NCI-H146 treated with DMSO at 0.1 percent for 48 hours (cell line): ENCODE data around the gene POU4F1.
"Not testable (repeated sequence)": the region's sequence is repeated elsewhere in the genome, so short reads cannot be mapped to it uniquely, and the experiment has no call there.

Experiments
- DNase-seq: peaks from one replicate; lab custom pipeline; 2025; ENCODE audit not compliant: unreplicated experiment; lab: John Stamatoyannopoulos, UW

POU4F1 gene, protein sequence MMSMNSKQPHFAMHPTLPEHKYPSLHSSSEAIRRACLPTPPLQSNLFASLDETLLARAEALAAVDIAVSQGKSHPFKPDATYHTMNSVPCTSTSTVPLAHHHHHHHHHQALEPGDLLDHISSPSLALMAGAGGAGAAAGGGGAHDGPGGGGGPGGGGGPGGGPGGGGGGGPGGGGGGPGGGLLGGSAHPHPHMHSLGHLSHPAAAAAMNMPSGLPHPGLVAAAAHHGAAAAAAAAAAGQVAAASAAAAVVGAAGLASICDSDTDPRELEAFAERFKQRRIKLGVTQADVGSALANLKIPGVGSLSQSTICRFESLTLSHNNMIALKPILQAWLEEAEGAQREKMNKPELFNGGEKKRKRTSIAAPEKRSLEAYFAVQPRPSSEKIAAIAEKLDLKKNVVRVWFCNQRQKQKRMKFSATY

DNA sequence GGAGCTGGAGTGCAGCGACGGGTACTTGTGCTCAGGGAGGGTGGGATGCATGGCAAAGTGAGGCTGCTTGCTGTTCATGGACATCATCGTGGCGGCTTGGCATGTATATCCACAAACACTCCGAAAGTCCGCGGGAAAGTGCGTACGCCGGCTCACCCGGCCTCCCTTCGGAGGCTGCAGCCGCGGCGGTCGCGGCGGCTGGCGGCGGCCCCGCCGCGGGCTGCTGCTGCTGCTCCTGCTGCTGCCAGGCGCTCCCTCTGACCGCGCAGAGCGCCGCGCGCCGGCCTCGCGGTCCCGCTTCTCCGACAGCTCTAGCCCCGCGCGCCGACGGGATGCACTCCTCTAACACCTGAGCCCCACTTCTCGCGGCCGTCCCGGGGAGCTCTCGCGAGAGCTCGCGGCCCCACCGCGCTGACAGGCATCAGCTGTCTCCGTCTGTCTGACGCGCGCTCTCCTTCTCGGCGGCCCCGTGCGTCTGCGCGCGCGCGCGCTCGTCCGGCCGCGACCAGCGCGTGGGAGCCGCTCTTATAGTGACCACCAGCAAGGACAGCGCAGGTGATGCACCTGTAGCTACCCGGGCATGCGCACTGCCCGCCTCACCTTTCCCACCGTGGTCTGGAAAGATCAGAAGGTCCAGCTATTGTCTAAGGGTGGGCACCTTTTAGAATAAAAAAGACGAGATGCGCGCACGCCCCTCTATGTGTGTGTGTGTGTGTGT is at the start of gene POU4F1:
Gene POU4F1, minus strand, starts transcription at position 313 of the 718 bp plus-strand sequence. Its CDS starts 226 bp downstream, at position 87.
- DNase-seq, result no peak

DNA sequence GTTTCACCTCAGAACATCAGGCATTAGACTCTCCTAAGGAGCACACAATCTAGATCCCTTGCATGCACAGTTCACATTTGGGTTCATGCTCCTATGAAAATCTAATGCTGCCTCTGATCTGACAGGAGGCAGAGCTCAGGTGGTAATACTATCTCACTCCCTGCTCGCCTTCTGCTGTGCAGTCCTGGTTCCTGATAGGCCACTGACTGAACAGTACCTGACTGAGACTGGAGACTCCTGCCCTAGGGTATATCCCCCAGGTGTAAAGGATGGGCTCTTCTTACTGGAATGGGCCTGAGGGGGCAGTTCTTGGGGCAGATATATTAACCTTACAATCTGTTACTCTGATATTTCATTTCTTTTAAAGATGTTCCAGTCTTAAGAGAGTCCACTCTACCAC is 49.3 kb upstream of the POU4F1 start:
- no peak for DNase-seq

DNA sequence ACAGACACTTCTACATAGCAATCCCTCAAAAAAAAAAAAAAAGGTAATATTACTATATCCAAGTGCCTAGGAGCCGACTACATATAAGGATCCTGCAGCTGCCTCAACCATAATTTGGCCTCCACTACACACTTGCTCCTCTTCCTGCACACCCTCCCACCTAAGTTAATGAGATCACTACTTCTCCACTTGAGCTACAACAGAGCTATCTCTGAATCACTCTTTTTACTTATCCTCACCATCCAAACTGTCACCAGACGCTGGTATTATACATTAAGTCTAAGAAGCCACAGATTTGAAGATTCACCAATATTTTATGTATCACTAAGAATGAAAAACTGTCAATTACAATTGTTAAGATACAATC is 47.3 kb upstream of the POU4F1 start:
- DNase-seq, result no peak

DNA sequence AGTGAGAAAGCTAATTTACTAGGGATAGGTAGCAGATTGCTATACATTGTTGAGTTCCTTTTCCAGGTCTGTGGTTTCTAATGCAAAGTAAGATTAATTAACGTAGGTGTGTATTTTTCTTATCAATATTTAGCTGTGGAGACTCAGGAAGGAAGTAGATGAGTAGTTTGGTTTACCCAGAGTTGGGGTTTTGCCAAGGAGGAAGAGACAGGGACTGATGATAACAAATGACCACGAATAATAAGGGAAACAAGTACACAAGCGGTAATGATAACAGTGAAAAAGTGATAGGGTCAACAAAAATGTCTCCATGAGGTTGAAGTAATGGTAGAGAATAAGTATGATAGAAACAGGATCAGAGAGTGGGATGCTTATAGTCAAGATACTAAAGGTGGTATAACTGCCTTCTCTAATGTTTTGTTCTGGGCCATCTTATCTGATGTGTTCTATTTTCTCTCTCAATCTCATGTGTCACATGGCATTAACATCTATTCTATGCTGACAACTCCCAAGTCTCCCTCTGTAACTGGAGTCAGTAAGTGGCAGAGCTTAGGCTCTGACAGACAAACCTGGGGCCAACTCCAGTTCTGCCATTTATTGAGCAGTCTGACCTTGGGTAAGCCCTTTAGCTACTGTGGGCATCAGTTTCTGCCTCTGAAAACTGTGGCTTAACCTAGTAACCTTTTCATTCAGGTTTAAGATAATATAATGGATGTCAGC is 46.8 kb upstream of the POU4F1 start:
- no peak for DNase-seq

DNA sequence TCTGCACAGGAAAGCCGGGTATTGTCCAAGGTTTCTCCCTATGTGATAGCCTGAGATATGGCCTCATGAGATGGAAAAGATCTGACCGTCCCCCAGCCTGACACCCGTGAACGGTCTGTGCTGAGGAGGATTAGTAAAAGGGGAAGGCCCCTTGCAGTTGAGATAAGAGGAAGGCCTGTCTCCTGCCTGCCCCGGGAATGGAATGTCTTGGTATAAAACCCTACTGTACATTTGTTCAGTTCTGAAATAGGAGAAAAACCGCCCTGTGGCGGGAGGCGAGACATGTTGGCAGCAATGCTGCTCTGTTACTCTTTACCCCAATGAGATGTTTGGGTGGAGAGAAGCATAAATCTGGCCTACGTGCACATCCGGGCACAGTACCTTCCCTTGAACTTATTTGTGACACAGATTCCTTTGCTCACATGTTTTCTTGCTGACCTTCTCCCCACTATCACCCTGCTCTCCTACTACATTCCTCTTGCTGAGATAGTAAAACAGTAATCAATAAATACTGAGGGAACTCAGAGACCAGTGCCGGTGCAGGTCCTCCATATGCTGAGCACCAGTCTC is 43.8 kb upstream of the POU4F1 start:
- not testable (repeated sequence) for DNase-seq

DNA sequence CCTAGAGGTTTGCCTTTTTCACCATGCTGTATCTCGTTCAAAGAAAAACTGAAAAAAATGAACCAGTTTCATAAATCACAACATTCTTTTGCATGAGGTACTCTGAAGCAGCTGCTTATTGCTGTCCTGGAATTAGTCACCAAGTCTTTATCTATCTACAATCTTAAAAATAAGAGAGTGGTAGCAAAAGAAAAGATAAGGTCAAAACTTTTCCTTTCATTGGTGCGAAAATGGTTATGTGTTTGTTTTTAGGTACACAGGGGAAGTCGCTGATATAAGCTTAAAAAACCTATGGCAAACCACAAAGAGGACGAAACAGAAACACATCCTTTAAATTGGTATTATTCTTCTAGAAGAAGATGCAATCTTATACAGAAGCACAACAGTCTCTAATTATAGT is 34.9 kb upstream of the POU4F1 start:
- DNase-seq, result no peak

DNA sequence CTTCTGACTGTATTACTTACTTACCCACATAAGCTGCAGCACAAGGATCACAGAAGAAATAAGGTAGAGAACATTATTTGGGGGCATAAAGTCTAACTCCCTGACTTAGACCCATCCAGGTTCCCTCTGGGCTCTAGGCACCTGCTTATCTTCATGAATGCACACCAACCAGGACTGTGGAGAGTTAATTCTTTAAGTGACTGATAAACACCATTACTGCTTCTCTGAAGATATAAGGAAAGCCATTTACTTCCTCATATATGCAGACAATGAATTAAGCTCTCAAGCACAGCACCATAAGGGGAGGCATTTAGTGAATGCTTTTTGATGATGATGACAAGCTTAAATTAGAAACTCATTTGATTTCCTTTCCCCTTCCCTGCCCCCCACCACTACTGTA is 33.1 kb upstream of the POU4F1 start:
- no peak for DNase-seq

DNA sequence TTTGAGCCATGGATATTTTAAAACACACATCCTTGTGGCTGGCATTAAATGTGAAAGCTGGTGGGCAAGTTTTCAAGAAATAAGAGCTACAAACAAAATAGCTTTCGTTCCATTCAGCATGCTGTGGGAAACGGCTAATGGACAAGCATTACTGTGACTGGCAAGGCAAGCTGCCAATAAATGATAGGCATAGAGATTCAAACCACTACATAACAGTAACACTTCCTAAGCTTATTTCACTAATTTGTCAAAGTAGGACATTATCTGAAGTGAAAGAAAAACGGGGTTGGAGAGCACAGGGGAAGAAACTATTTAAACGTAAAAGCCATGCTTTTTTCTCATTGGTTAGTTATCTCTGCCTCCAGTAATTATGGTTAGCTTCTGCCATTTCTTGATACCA is 29.6 kb upstream of the POU4F1 start:
- no peak for DNase-seq

DNA sequence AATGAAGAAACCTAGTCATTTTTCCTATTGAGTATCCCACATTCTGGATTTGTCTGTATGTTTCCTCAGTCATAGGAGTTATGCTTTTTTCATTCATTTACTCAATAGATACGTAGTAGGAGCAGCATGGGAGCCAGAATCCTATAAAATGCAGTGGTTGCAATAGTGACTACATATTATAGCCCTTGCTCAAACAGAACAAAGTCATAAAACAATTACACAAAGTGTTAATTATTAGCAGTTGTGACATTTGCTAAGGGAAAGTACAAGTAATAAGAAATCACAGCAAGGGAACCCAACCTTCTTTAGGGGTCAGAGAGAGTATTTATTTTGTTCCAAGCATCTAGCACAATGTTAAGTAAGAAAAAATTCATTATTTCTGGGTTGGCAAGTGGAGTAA is 27.7 kb upstream of the POU4F1 start:
- DNase-seq, result no peak

DNA sequence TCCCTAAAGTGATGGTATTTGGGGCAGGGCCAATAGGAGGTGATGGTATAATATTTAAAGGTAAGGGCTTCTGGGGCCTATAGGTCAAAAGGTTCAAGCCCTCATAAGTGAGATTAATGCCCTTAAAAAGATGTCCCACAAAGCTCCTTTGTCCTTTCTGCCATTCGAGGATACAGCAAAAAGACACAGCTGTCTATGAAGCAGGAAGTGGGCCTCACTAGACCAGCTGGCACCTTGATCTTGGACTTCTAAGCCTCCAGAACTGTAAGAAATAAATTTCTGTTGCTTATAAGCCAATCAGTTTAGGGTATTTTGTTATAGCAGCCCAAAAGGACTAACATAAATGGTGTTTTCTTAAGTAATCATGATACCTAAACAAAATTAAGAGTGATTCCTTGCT is 27.2 kb upstream of the POU4F1 start:
- DNase-seq, result no peak

DNA sequence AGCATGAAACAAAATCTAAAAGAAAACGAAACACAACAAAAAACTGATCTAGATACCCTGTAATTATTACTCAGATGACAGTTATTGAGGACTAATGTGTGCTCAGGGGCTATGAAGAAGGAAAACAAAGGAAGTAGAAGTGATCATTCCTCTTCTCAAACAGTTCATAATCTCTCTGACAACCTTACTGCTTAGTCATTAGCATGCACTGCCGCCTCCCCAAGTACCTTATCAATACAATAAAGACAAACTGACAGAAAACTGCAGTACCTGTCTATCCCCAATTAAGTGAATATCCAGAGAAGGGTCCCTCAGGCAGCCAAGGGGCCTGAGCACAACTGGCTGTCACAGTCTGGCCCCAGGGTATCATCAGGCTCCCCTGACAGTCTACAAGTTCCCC is 22.0 kb upstream of the POU4F1 start:
- DNase-seq, result peak; percentile 16

DNA sequence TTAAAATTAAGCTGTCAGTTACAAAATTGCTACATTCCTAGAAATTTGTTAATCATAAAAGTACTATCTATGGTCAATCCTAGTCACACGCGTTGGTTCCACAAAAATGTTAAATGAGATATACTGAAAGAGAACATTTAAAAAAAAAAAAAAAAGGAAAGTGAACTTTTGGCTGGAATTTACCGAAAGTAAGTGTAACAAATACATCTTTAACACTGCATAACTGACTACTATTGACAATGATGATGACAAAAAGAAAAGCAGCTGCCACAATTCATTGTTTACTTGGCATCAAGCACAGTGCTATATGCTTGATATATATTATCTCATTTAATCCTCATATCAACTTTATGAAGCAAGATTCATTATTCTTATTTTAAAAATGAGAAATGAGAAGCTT is 19.8 kb upstream of the POU4F1 start:
- no peak for DNase-seq

DNA sequence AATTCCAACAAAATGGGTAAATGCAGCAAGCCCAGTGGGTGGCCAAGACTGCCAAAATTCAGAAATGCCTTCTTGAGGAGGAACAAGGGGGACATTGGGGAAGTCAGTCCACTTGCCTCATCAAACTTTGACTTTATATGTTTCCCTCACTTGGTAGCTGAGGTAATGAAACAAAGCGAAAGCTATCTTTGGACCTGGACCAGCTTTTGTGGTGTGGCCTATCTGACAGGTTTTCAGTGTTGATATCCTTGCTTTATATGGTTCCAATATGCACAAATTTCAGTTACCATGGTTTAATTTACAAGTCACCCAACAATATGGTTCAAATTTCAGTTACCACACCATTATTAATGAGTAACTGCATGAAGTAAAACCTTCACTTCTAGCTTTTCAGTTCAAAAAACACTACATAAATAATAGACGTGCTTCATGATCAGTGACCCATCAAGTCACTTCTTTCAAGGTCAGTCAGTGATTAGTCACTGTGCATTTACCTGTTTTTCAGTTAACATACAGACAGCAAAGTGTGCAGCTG is 17.7 kb upstream of the POU4F1 start:
- no peak for DNase-seq

DNA sequence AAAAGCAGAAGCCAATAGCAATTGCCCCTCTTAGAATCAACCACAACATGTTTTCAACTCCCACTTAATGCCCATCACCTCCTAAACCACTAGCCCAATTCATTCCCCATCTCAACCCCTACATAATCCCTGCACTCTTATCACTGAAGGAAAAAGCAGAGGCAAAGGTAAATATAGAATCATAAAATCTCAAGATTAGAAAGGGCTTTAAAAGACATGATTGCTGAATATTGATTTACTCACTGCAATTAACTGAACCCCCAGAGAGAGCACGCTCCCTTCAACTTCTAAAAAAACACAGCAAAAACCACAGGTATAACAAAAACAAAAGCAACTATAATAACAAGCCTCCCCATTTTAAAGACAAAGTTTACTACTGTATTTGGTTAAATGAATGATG is 15.1 kb upstream of the POU4F1 start:
- peak; percentile 48 for DNase-seq

DNA sequence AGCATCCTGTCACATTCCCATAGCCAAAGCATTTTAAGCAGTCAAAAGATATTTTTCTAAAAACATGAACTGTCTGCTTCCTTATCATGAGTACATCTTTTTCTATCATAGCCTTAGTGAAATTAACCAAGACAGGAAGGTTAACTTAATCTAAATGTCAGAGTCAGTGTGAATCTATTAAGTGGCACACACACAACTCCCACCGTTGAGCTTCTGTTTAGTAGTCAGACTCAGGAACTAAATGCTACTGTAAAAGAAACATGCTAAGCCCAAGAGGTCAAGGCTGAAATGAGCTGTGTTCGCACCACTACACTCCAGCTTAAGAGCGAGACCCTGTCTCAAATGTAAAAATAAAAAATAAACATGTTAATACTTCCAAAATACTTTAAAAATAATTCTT is 7.7 kb upstream of the POU4F1 start:
- no peak for DNase-seq

DNA sequence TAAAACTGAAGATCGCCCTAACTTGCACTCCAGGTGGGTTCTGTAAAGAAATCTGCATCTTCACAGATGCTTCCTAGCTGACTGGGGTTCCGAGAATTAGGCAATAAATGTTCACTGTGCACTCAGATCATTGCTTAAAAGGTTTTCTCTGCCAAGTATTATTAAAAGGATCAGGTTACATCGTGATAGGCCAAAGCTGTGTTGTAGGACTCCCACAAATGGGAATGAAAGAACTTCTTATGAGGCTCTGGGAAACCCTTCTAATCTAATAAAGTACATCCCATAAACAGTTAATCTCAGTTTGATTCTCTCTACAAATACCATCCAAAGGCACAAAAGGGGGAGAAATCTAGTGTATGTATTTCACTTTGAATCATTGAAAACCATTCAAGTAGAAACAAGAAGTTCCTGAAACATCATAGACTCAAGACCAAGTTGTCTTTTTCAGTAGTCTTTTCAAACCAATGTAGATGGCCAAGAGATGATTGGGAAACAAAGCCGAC is 7.1 kb upstream of the POU4F1 start:
- DNase-seq, result no peak

DNA sequence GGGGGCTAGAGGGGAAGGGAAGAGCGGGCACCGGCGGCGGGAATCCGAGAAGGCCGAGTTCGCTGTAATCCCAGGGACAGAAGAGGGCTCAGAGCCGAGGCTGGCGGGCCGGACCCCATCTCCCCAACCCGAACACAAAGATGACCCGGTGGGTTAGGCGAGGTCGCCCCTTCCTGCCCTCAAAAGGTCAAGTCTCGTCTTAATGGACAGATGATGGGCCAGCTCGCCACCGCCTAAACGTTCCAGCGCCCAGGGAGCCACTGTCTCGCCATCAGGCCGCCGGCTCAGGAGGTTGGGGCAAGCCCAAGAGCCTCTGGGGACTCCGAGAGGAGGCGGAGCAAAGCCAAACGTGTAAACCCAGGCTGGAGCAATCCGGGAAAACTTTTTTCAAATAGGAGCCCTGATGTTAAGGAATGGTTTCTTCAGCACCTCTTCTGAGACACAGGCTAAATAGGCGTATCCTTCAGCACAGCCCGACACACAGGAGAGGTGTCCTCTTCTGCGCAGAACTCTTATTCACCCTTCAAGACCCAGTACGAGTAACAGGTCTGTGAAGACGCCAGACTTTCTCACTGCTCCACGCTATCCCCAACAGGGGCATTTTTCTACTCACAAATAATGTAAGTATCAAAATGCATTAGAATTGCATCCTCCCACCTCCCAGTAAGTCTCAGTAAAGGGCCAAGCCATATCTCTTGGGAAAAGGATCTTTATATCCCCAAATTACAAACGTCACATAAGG is 6.3 kb upstream of the POU4F1 start:
- DNase-seq, result no peak

DNA sequence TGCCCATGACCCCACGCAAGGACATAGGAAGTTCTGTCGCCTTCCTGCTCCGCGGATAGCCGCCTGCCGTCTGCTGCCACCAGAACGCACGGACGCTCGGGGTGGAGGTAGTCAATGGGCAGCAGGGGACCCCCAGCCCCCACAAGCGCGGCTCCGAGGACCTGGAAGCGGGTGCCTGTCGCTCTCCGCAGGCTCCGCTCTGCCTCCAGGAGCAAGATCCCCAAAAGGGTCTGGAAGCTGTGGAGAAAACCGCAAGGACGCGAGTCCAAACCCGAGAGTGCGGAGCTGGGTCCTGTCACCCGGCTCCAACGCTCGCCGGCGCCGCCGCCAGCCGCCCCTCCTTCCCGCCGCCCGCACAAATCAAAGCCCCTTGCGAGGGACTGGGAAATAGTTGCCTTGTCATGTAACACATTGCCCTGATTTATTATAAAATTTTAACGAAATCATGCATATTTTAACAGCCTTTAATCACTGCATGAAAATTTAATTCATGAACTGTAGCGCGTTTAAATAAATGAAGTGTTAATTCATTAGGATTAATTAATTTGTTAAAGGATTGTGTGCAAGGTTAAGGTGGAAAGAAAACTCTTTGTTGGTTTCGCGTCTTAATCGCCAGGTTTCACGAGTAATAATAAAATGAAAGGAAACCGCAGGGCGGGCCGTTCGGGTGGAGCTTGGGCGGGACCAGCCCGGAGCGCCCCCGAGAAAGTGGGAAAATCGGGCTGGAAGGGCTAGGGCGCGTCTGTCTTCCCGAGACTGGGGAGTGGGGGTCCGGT is 5.5 kb upstream of the POU4F1 start:
- DNase-seq, result no peak

DNA sequence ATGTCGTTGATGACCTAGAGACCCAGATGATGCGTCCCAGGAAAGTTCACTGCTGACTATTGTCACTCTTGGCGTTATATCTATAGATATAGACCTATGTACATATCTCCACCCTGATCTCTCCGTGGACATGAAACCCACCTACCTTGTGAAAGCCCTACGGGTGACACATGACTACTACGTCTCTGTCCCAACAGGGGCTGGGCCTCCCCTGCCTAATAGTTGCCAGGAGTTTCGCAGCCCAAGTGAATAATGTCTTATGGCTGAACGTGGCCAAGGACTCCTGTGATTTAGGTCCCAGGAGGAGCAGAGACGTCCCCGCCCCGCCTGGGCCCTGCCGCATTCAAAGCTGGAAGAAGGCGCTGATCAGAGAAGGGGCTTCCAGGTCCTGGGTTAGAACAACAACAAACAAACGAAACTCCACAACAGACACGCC is 4.9 kb upstream of the POU4F1 start:
- no peak for DNase-seq
